ENCODE measurements around the gene FES. TPM values are rescaled to one million over a fixed set of nuclear protein-coding genes. Genes with fewer than 3 reads are reported as not detected.
"Not testable (repeated sequence)": the region's sequence is repeated elsewhere in the genome, so short reads cannot be mapped to it uniquely, and the experiment has no call there.

FES gene
- total and polyA plus RNA-seq, 12 donors: 8.6 to 27.7 (median 12.9) TPM

DNA sequence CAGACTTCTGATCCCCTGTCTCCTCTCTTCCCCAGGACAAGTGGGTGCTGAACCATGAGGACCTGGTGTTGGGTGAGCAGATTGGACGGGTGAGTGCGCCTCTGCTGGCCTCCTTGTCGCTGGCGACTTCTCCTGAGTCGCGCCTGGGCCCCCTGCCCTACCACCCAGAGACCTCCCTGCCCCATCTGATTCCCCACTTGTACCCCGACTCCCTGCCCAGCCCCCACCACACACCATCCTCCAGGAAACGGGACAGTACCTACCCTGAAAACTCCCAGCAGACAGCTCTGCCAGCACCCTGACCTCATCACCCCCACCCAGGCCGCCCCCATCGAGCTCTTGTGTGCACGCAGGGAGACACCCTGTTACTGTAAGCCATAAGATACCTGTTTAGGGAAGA lies 7.7 kb downstream of the FES start:
- intact Hi-C loops (cut with DNase I): no loop called here
- Histone ChIP-seq H3K9me3 (no peaks in the 10 kb centered on the region), H3K27ac (no peak overlapping the region), H3K27me3 (no peaks in the 10 kb centered on the region), H3K4me1 (peaks cover 0 to 28% (median 17%) of the 10 kb centered on the region in 9 donors), H3K36me3 (peaks cover 5 to 100% (median 54%) of the 10 kb centered on the region in 9 donors), H3K4me3 (no peak overlapping the region)
- WGBS, 2 donors: 94 to 95% methylated on average over 11 of the region's 11 CpGs
- no peak for ATAC-seq
- DNase-seq: peak in 1 of 2 donors; percentile 10
- no peak for TF ChIP-seq CTCF (IDR thresholded peaks at IDR 0.05)

- intact Hi-C loops (cut with DNase I): no loop called here
- Histone ChIP-seq H3K9me3 (no peaks in the 10 kb centered on the region), H3K4me3 (no peak overlapping the region), H3K36me3 (peaks cover 5 to 94% (median 52%) of the 10 kb centered on the region in 9 donors), H3K27ac (no peak overlapping the region), H3K27me3 (no peaks in the 10 kb centered on the region), H3K4me1 (peaks cover 0 to 22% (median 10%) of the 10 kb centered on the region in 9 donors)
- 95% methylated on average over 29 of the region's 29 CpGs for WGBS, 2 donors
- peak in 1 of 2 donors; percentile 5 for DNase-seq
- no peak for TF ChIP-seq CTCF (IDR thresholded peaks at IDR 0.05)
- no peak for ATAC-seq
Observed at GRCh38 chr15:90892498-90893174, 8.3 kb downstream of the FES start.

DNA sequence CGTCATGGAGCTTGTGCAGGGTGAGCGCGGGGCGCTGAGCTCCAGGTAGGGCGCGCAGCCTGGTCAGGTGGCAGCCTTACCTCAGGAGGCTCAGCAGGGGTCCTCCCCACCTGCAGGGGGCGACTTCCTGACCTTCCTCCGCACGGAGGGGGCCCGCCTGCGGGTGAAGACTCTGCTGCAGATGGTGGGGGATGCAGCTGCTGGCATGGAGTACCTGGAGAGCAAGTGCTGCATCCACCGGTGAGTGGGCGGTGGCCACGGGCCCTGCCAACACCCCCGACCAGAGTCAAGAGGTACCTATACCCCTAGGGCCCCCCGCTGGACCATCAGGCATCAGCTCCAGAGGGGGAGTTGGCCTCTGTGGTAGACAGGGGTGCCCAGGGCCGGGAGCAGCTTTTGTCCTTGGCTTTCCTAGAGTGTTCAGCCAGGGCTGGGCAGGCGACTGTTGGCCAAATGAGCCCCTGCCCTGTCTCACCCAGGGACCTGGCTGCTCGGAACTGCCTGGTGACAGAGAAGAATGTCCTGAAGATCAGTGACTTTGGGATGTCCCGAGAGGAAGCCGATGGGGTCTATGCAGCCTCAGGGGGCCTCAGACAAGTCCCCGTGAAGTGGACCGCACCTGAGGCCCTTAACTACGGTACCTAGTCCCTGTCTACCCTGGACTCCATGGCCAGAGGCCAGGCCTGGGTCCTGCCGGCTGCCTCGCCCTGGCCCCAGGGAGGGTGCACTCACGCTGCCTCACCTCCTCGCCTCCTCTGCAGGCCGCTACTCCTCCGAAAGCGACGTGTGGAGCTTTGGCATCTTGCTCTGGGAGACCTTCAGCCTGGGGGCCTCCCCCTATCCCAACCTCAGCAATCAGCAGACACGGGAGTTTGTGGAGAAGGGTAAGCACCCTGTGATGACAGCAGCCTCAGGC lies 9.1 kb downstream of the FES start:
- peak in 3 of 9 donors; percentile 18 to 31 (median 18) for TF ChIP-seq CTCF (IDR thresholded peaks at IDR 0.05)
- Histone ChIP-seq H3K4me1 (peaks cover 0 to 14% (median 5%) of the 10 kb centered on the region in 9 donors), H3K9me3 (no peaks in the 10 kb centered on the region), H3K27ac (no peak overlapping the region), H3K27me3 (no peaks in the 10 kb centered on the region), H3K36me3 (peaks cover 5 to 86% (median 52%) of the 10 kb centered on the region in 9 donors), H3K4me3 (no peak overlapping the region)
- peak in 1 of 2 donors; percentile 16 for DNase-seq
- WGBS, 2 donors: 92 to 94% methylated on average over 33 of the region's 33 CpGs
- intact Hi-C loops (cut with DNase I): no loop called here
- peak in 1 of 8 donors; percentile 25 for ATAC-seq

- Histone ChIP-seq H3K4me3 (no peak overlapping the region), H3K27ac (no peak overlapping the region), H3K27me3 (no peaks in the 10 kb centered on the region), H3K9me3 (no peaks in the 10 kb centered on the region), H3K4me1 (peaks cover 0 to 10% (median 5%) of the 10 kb centered on the region in 9 donors), H3K36me3 (peaks cover 5 to 64% (median 40%) of the 10 kb centered on the region in 9 donors)
- WGBS, 2 donors: 35 to 42% methylated on average over 10 of the region's 10 CpGs
- no peak for DNase-seq
- peak in 7 of 8 donors; percentile 5 to 30 (median 22) for ATAC-seq
- no peak for TF ChIP-seq CTCF (IDR thresholded peaks at IDR 0.05)
- intact Hi-C loops (cut with DNase I): loop anchor here in 1 of 10 donors (5.0 kb wide), 1 partner anchor 37 kb away; the partner anchor contains the start of gene HDDC3
Observed at GRCh38 chr15:90895571-90896117, 11.3 kb downstream of the FES start.

DNA sequence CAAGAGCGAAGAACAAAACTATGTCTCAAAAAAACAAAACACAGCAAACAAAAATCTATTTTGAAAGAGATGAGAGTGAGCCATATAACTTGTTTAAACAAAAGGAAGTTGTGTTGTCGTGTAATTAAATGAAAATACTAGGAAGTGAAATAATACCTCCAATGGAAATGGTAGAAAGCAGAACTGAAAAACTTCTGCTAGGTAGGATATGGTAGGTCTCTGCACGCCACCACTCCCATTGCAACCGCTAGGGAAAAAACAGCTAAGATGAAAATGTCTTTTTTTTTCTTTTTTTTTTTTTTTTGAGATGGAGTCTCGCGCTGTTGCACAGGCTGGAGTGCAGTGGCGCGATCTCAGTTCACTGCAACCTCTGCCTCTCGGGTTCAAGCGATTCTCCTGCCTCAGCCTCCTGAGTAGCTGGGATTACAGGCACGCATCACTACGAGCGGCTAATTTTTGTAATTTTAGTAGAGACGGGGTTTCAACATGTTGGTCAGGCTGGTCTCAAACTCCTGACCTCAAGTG lies 12.9 kb downstream of the FES start:
- not testable (repeated sequence) for H3K27me3 ChIP-seq, H3K27ac ChIP-seq, H3K9me3 ChIP-seq, H3K4me3 ChIP-seq, ATAC-seq, DNase-seq
- Histone ChIP-seq H3K36me3 (peaks cover 5 to 48% (median 27%) of the 10 kb centered on the region in 9 donors), H3K4me1 (peaks cover 0 to 21% (median 12%) of the 10 kb centered on the region in 9 donors)
- 90 to 97% methylated on average over 14 of the region's 14 CpGs for WGBS, 2 donors
- intact Hi-C loops (cut with DNase I): loop anchor here in 1 of 10 donors (5.0 kb wide), 1 partner anchor 35 kb away; the partner anchor contains the start of gene HDDC3

Data from heart right ventricle (tissue), 16 donors.